Neural cell (in vitro differentiated cells): Measurements from ENCODE around the gene ART5. TPM values are rescaled to one million over a fixed set of nuclear protein-coding genes. Genes with fewer than 3 reads are reported as not detected.

ENCODE experiments used
- H2AFZ ChIP-seq: fragments of 200-600, 300-800 bp; sonication (generic), shearing (Covaris generic); 2 replicates; pipeline ENCODE4 v1.6.0; 2014; ENCODE audit warnings: low read depth, mild to moderate bottlenecking, antibody characterized with exemption, low read length, moderate library complexity
- H3F3A ChIP-seq: fragments of 200-600 bp; shearing (Covaris generic); 2 replicates; pipeline ENCODE4 v1.6.1; 2016; ENCODE audit warnings: mild to moderate bottlenecking, moderate library complexity, mixed read lengths, antibody characterized with exemption, low read length; ENCODE audit not compliant: insufficient read depth, poor library complexity, severe bottlenecking
- H3K27ac ChIP-seq: fragments of 200-600, 300-800 bp; sonication (generic), shearing (Covaris generic); 2 replicates; pipeline ENCODE4 v1.5.1; 2014; ENCODE audit warnings: mild to moderate bottlenecking, low read length, moderate library complexity
- H3K27me3 ChIP-seq: fragments of 300-800, 200-600 bp; sonication (generic), shearing (Covaris generic); 2 replicates; pipeline ENCODE4 v1.6.0; 2014; ENCODE audit warnings: mild to moderate bottlenecking, low read depth, low read length, moderate library complexity; ENCODE audit not compliant: insufficient read depth
- H3K36me3 ChIP-seq: fragments of 300-800, 200-600 bp; sonication (generic), shearing (Covaris generic); 2 replicates; pipeline ENCODE4 v1.5.1; 2014; ENCODE audit warnings: mild to moderate bottlenecking, antibody characterized with exemption, low read length, moderate library complexity; ENCODE audit not compliant: insufficient read depth
- H3K4me2 ChIP-seq: fragments of 300-800, 200-600 bp; sonication (generic), shearing (Covaris generic); 2 replicates; pipeline ENCODE4 v1.6.0; 2014; ENCODE audit warnings: mild to moderate bottlenecking, low read length
- H3K4me3 ChIP-seq: fragments of 300-800, 200-600 bp; sonication (generic), shearing (Covaris generic); 2 replicates; pipeline ENCODE4 v1.5.1; 2014; ENCODE audit warnings: mild to moderate bottlenecking, low read length, moderate library complexity
- H3K79me2 ChIP-seq: fragments of 200-600 bp; shearing (Covaris generic); replicated peaks from 2 replicates; pipeline ENCODE4 v1.6.0; 2014; ENCODE audit warnings: mild to moderate bottlenecking, low read length, moderate library complexity; ENCODE audit not compliant: insufficient read depth
- H3K9ac ChIP-seq: fragments of 300-800, 200-600 bp; sonication (generic), shearing (Covaris generic); 2 replicates; pipeline ENCODE4 v1.6.1; 2016; ENCODE audit warnings: mild to moderate bottlenecking, low read length, mixed read lengths
- H3K9me2 ChIP-seq: fragments of 200-600 bp; shearing (Covaris generic); 2 replicates; pipeline ENCODE4 v1.6.1; 2016; ENCODE audit warnings: mild to moderate bottlenecking, low read length, mixed read lengths; ENCODE audit not compliant: insufficient read depth
- H3K9me3 ChIP-seq: fragments of 200-600, 300-800 bp; sonication (generic), shearing (Covaris generic); 2 replicates; pipeline ENCODE4 v1.6.1; 2016; ENCODE audit warnings: mild to moderate bottlenecking, mixed run types, low read length, moderate library complexity, mixed read lengths
- H4K20me1 ChIP-seq: fragments of 200-600 bp; shearing (Covaris generic); 2 replicates; pipeline ENCODE4 v1.6.1; 2016; ENCODE audit warnings: mild to moderate bottlenecking, mixed run types; ENCODE audit not compliant: insufficient read depth
- EP300 ChIP-seq: fragments of 450-650 bp; conservative IDR thresholded peaks from 2 replicates; pipeline ENCODE4 v1.6.1; 2014; ENCODE audit warnings: antibody characterized with exemption, mild to moderate bottlenecking, moderate library complexity; ENCODE audit not compliant: poor library complexity, severe bottlenecking
- EZH2 ChIP-seq: fragments of 200-600, 300-800 bp; shearing (Covaris generic), sonication (generic); IDR thresholded peaks from 2 replicates; pipeline ENCODE4 v1.6.1; 2014; ENCODE audit warnings: antibody characterized with exemption, low read length, borderline replicate concordance, mild to moderate bottlenecking; ENCODE audit not compliant: insufficient read depth, poor library complexity, severe bottlenecking
- MXI1 ChIP-seq: fragments of 450-650 bp; conservative IDR thresholded peaks from 2 replicates; pipeline ENCODE4 v1.6.1; 2014; ENCODE audit warnings: antibody characterized with exemption, mild to moderate bottlenecking; ENCODE audit not compliant: poor library complexity, severe bottlenecking
- POLR2AphosphoS5 ChIP-seq: IDR thresholded peaks from 2 replicates; pipeline ENCODE4 v1.6.1; 2012
- RAD21 ChIP-seq: fragments of 450-650 bp; conservative IDR thresholded peaks from 2 replicates; pipeline ENCODE4 v1.6.1; 2014; ENCODE audit warnings: antibody characterized with exemption, mild to moderate bottlenecking, moderate library complexity
- REST ChIP-seq: IDR thresholded peaks from 2 replicates; pipeline ENCODE4 v1.6.1; 2012; ENCODE audit warnings: borderline replicate concordance
- SMC3 ChIP-seq: fragments of 450-650 bp; conservative IDR thresholded peaks from 2 replicates; pipeline ENCODE4 v1.6.1; 2014; ENCODE audit warnings: antibody characterized with exemption, mild to moderate bottlenecking, moderate library complexity; ENCODE audit not compliant: poor library complexity
- TAF1 ChIP-seq: IDR thresholded peaks from 2 replicates; pipeline ENCODE4 v1.6.1; 2012; ENCODE audit warnings: low read depth
- polyA plus RNA-seq: library from polyadenylated mRNA; depleted of rRNA; stranded (reverse); fragments of >200 nt; gene quantifications from 2 replicates; pipeline ENCODE4 v1.2.3, GENCODE V29; 2014
- TF ChIP-seq, protein P1 (sequence below): fragments of 450-650 bp; IDR thresholded peaks from 2 replicates; pipeline ENCODE4 v1.5.1; 2014; ENCODE audit warnings: antibody characterized with exemption, mild to moderate bottlenecking, moderate library complexity; ENCODE audit not compliant: poor library complexity, severe bottlenecking

ART5 gene
- polyA plus RNA-seq, 1 donor from 2014 or later = not detected

DNA sequence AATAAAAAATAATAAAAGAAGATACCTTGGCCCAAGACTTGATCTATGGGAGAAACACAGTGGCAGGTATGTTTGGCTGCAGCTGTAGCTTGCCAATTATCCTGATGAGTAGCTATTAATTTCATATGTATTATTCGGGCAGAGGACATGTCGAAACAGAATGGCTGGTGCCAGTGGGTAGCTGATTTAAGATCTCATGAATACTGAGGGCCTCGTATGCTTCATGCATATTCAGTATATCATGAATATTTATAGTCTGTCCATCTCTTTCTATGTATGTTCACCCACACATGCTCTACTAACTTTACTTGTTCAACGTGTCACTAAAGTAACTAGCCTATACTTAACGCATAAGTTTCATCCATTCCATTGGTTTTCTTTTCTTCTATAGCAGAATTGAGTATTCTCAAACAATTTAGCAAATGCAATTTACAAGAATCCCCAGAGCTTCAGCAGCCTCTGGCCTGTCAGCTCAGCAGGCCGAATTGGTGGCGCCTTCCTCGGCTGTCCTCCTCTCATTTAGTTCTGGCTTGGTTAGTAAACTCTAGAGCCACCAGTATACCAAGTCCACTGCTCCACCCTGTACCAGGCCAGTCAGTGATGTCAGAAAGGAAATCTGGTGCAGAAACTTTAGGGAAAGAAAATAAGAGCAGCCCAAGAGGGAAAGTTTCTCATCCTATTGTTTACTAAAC is 17.9 kb downstream of the ART5 start:
- Histone ChIP-seq H3K27ac (no peak overlapping the region), H3F3A (no peaks in the 10 kb centered on the region), H3K4me2 (no peak overlapping the region), H3K9me3 (no peaks in the 10 kb centered on the region), H2AFZ (no peak overlapping the region), H3K9me2 (no peaks in the 10 kb centered on the region), H3K9ac (no peak overlapping the region), H4K20me1 (no peaks in the 10 kb centered on the region), H3K79me2 (no peaks in the 10 kb centered on the region), H3K36me3 (no peaks in the 10 kb centered on the region), H3K27me3 (no peaks in the 10 kb centered on the region), H3K4me3 (no peak overlapping the region)
- TF ChIP-seq EZH2 (no peak), MXI1 (no peak), RAD21 (no peak)

DNA sequence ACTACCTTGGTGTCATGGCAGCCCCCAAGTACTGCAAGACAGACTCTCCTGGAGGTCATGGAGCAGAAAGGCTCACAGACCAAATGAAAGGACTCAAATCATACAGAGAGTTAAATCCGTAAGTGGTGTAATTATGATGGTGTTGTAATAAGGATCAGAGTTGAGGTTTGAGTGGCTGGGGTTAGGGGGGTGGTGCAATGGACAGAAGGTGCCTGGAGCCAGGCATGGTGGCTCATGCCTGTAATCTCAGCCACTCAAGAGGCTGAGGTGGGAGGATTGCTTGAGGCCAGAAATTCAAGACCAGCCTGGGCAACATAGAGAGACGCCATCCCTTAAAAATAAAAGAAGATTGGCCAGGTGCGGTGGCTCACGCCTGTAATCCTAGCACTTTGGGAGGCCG is 18.7 kb downstream of the ART5 start:
- Histone ChIP-seq H3K27me3 (no peaks in the 10 kb centered on the region), H3K9me3 (no peaks in the 10 kb centered on the region), H3K36me3 (no peaks in the 10 kb centered on the region), H3K79me2 (no peaks in the 10 kb centered on the region), H3K4me2 (no peak overlapping the region), H3K9me2 (no peaks in the 10 kb centered on the region), H3K27ac (no peak overlapping the region), H3K9ac (no peak overlapping the region), H3K4me3 (no peak overlapping the region), H3F3A (no peaks in the 10 kb centered on the region), H2AFZ (no peak overlapping the region), H4K20me1 (no peaks in the 10 kb centered on the region)
- TF ChIP-seq REST = no peak
- TF ChIP-seq, protein P1, sequence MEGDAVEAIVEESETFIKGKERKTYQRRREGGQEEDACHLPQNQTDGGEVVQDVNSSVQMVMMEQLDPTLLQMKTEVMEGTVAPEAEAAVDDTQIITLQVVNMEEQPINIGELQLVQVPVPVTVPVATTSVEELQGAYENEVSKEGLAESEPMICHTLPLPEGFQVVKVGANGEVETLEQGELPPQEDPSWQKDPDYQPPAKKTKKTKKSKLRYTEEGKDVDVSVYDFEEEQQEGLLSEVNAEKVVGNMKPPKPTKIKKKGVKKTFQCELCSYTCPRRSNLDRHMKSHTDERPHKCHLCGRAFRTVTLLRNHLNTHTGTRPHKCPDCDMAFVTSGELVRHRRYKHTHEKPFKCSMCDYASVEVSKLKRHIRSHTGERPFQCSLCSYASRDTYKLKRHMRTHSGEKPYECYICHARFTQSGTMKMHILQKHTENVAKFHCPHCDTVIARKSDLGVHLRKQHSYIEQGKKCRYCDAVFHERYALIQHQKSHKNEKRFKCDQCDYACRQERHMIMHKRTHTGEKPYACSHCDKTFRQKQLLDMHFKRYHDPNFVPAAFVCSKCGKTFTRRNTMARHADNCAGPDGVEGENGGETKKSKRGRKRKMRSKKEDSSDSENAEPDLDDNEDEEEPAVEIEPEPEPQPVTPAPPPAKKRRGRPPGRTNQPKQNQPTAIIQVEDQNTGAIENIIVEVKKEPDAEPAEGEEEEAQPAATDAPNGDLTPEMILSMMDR = no peak
- no peak for TF ChIP-seq TAF1
- no peak for TF ChIP-seq EP300
- TF ChIP-seq EZH2 = no peak
- TF ChIP-seq RAD21 = no peak
- no peak for TF ChIP-seq POLR2AphosphoS5
- no peak for TF ChIP-seq SMC3
- no peak for TF ChIP-seq MXI1
